B cell (primary cell): Measurements from ENCODE around the gene FBXL4. TPM values are rescaled to one million over a fixed set of nuclear protein-coding genes. Genes with fewer than 3 reads are reported as not detected.
A peak's percentile ranks its signal among the peaks of the same experiment; 100 is the strongest.

Source experiments
- ATAC-seq: fragments of 200-7000 bp; cut with Tn5 transposase; one replicate; pipeline ENCODE4 v1.10.0; 2021; ENCODE audit warnings: low read depth, mild to moderate bottlenecking, moderate number of reproducible peaks, moderate library complexity
- CTCF ChIA-PET: fragments of 350-600 bp; sonication (Branson Sonifier 250); formaldehyde crosslinking; loops from one replicate; lab custom pipeline; 2021; ENCODE audit warnings: antibody characterized with exemption, inconsistent platforms; lab: Charles Lee
- POLR2A ChIA-PET: fragments of 350-600 bp; sonication (Branson Sonifier 250); formaldehyde crosslinking; loops from one replicate; lab custom pipeline; 2021; ENCODE audit warnings: antibody characterized with exemption; lab: Charles Lee
- DNase-seq: peaks from one replicate; pipeline ENCODE4 v3.0.0; 2013
- H2AFZ ChIP-seq: 2 replicates; pipeline ENCODE4 v1.6.1; 2012; ENCODE audit warnings: mild to moderate bottlenecking, low read depth, low read length; ENCODE audit not compliant: insufficient read depth, poor library complexity, severe bottlenecking
- H3K27ac ChIP-seq, 2 donors: 1 replicate in 1 of 2; 2 replicates in 1 of 2; pipeline ENCODE4 v1.5.1; 2012 to 2013; ENCODE audit warnings: low read length in 2 of 2, mild to moderate bottlenecking in 2 of 2, moderate library complexity in 1 of 2
- H3K27me3 ChIP-seq, 4 experiments: fragments of 200-600 bp in 1 of 4; sonication (generic) in 1 of 4; replicated peaks in 1 of 4; 1 replicate in 2 of 4; 2 replicates in 2 of 4; pipeline versions ENCODE4 v1.6.1 to v1.7.0; 2013 to 2016; ENCODE audit warnings: low read length in 3 of 4, mild to moderate bottlenecking in 2 of 4, mixed read lengths in 1 of 4, moderate library complexity in 1 of 4; ENCODE audit not compliant: insufficient read depth in 4 of 4, control insufficient read depth in 3 of 4; ENCODE audit errors: control extremely low read depth in 1 of 4
- H3K36me3 ChIP-seq, 2 experiments: replicated peaks in 1 of 2; 1 replicate in 1 of 2; 2 replicates in 1 of 2; pipeline versions ENCODE4 v1.6.1 to v1.7.1; 2013; ENCODE audit warnings: low read length in 1 of 2; ENCODE audit not compliant: insufficient read depth in 2 of 2, control insufficient read depth in 1 of 2; ENCODE audit errors: control extremely low read depth in 1 of 2, extremely low read depth in 1 of 2
- H3K4me1 ChIP-seq, 2 donors: fragments of 200-600 bp in 1 of 2; sonication (generic) in 1 of 2; 1 replicate in 1 of 2; 2 replicates in 1 of 2; pipeline versions ENCODE4 v1.5.1 to v1.6.1; 2013 to 2017; ENCODE audit warnings: low read length in 2 of 2; ENCODE audit not compliant: control insufficient read depth in 2 of 2, insufficient read depth in 2 of 2
- H3K4me2 ChIP-seq: replicated peaks from 2 replicates; pipeline ENCODE3; 2012; ENCODE audit warnings: mild to moderate bottlenecking, low read depth, low read length; ENCODE audit not compliant: poor library complexity, severe bottlenecking
- H3K4me3 ChIP-seq, 5 experiments: fragments of 200-600 bp in 1 of 5; sonication (generic) in 1 of 5; 1 replicate in 3 of 5; 2 replicates in 2 of 5; pipeline versions ENCODE4 v1.5.1 to v1.7.0; 2011 to 2016; ENCODE audit warnings: low read length in 4 of 5, mild to moderate bottlenecking in 4 of 5, low read depth in 2 of 5, control low read depth in 1 of 5, moderate library complexity in 1 of 5; ENCODE audit not compliant: insufficient read depth in 1 of 5; ENCODE audit errors: control extremely low read depth in 1 of 5, extremely low read depth in 1 of 5
- H3K79me2 ChIP-seq: fragments of 200-600 bp; sonication (generic); one replicate; pipeline ENCODE4 v1.6.0; 2016; ENCODE audit warnings: low read length; ENCODE audit not compliant: control insufficient read depth, insufficient read depth
- H3K9ac ChIP-seq: fragments of 200-600 bp; sonication (generic); 2 replicates; pipeline ENCODE4 v1.6.1; 2017; ENCODE audit warnings: mild to moderate bottlenecking, low read length, moderate library complexity
- H3K9me3 ChIP-seq, 3 donors: one replicate each; pipeline versions ENCODE4 v1.6.1 to v1.7.1; 2013; ENCODE audit warnings: low read length in 2 of 3; ENCODE audit not compliant: control insufficient read depth in 2 of 3, insufficient read depth in 1 of 3; ENCODE audit errors: control extremely low read depth in 1 of 3
- H4K20me1 ChIP-seq: 2 replicates; pipeline ENCODE4 v1.6.0; 2012; ENCODE audit warnings: mild to moderate bottlenecking, low read length; ENCODE audit not compliant: insufficient read depth, control insufficient read depth, poor library complexity, severe bottlenecking
- H3K27ac Mint-ChIP-seq: one replicate; pipeline ENCODE4 v1.8.0; 2021; ENCODE audit warnings: mixed read lengths
- H3K27me3 Mint-ChIP-seq: one replicate; pipeline ENCODE4 v1.8.0; 2021; ENCODE audit warnings: mixed read lengths
- H3K4me1 Mint-ChIP-seq: one replicate; pipeline ENCODE4 v1.8.0; 2021; ENCODE audit warnings: mixed read lengths
- H3K4me3 Mint-ChIP-seq: one replicate; pipeline ENCODE4 v1.8.0; 2021; ENCODE audit warnings: mixed read lengths
- H3K9me3 Mint-ChIP-seq: one replicate; pipeline ENCODE4 v1.8.0; 2022; ENCODE audit warnings: mixed read lengths; ENCODE audit not compliant: insufficient read depth
- EZH2 ChIP-seq: IDR thresholded peaks from 2 replicates; pipeline ENCODE4 v1.6.1; 2012; ENCODE audit warnings: borderline replicate concordance, low read depth, mild to moderate bottlenecking, moderate library complexity, low read length; ENCODE audit not compliant: insufficient read depth, poor library complexity, severe bottlenecking
- WGBS: methylation state at CpG from one replicate; pipeline ENCODE4 v1.1.5; 2013; ENCODE audit warnings: missing lambda C conversion rate; ENCODE audit not compliant: insufficient coverage; 5-methylcytosine and 5-hydroxymethylcytosine counted together
- intact Hi-C: fragments of 100-400 bp; cut with micrococcal nuclease; formaldehyde crosslinking; loops from one replicate; pipeline ENCODE4 v1.10.0; 2022
- polyA plus RNA-seq: library from polyadenylated mRNA; depleted of rRNA; stranded (reverse); fragments of >200 nt; gene quantifications from 2 replicates; pipeline ENCODE4 v1.2.3, GENCODE V29; 2012
- total RNA-seq, 2 donors: library from RNA; stranded (reverse); fragments of 120-200 nt in 1 of 2; gene quantifications; 1 replicate in 1 of 2; 2 replicates in 1 of 2; pipeline versions ENCODE4 v1.2.3 to v1.2.4, GENCODE V29; 2013 to 2022
- TF ChIP-seq, protein P1 (sequence below): fragments of 200-600 bp; IDR thresholded peaks from one replicate; pipeline ENCODE4 v1.8.0; 2022; ENCODE audit warnings: antibody characterized with exemption, mild to moderate bottlenecking

Gene FBXL4
- total and polyA plus RNA-seq, 2 donors (not counting 1 experiment from before 2014, with no cell fraction given) = 9.2 to 22.0 TPM

DNA sequence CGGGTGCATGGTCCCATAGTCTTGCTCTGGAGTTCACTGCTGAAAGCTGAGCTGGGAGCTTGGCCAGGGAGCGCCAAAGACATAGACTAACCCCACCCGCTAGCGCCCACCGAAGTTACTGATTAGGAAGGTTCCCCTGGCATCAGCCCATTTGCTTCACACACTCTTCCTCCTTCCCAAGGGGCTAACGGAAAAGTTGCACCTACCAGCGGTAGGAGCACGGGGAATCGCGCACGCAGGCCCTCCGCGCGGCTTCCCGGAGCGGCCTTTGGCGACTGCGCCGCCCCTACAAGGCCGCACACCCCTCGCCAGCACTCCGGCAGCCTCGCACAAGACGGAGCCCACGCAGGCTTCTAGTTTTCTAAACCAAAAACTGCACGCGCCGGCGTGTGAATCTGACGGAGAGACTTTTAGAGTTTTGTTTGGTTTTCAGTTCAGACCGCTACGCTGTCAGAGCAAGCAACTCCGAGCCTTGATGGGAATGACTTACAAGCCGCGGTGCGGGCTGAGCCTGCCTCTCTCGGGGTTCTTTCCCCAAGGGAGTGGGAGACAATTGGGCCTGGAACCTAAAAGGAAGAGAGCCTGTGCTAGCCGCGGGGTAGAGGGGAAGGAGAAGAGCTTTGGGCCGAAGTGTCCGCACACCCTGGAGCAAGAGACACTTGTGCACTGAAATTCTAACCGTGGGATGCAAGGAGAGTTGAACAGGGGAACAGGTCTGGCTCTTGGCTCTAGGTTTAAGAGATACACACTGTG is 114.3 kb downstream of the FBXL4 start:
- peaks cover 0 to 84% (median 70%) of the 10 kb centered on the region in 4 experiments for H3K27me3 ChIP-seq
- H3K4me2 ChIP-seq = peak overlapping the region; percentile 100
- no peaks in the 10 kb centered on the region for H4K20me1 ChIP-seq

More for the DNA sequence above, 114.3 kb downstream of the FBXL4 start:
- intact Hi-C loops = loop anchor here (1.0 to 10.0 kb wide), 2 partner anchors 114 to 1909 kb away; partner anchors contain the start of genes FBXL4 and KLHL32
- DNase-seq (peak; percentile 67), ATAC-seq (peak; percentile 11)
- H3K79me2 ChIP-seq = no peaks in the 10 kb centered on the region
- Mint-ChIP-seq H3K9me3 (no peaks in the 10 kb centered on the region), H3K4me1 (peaks cover 50% of the 10 kb centered on the region), H3K4me3 (peak overlapping the region; percentile 92), H3K27me3 (peaks cover 76% of the 10 kb centered on the region), H3K27ac (peak overlapping the region; percentile 63)
- H3K27ac ChIP-seq = no peak overlapping the region
- peaks cover 57 to 66% of the 10 kb centered on the region in 2 donors for H3K4me1 ChIP-seq
- H3K9ac ChIP-seq = peak overlapping the region; percentile 77
- H3K4me3 ChIP-seq = peak overlapping the region; percentile 48 to 82 (median 59)
- TF ChIP-seq, protein P1, sequence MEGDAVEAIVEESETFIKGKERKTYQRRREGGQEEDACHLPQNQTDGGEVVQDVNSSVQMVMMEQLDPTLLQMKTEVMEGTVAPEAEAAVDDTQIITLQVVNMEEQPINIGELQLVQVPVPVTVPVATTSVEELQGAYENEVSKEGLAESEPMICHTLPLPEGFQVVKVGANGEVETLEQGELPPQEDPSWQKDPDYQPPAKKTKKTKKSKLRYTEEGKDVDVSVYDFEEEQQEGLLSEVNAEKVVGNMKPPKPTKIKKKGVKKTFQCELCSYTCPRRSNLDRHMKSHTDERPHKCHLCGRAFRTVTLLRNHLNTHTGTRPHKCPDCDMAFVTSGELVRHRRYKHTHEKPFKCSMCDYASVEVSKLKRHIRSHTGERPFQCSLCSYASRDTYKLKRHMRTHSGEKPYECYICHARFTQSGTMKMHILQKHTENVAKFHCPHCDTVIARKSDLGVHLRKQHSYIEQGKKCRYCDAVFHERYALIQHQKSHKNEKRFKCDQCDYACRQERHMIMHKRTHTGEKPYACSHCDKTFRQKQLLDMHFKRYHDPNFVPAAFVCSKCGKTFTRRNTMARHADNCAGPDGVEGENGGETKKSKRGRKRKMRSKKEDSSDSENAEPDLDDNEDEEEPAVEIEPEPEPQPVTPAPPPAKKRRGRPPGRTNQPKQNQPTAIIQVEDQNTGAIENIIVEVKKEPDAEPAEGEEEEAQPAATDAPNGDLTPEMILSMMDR = no peak
- no peak for TF ChIP-seq EZH2
- WGBS = 2% methylated on average over 41 of the region's 42 CpGs
- peak overlapping the region; percentile 93 for H2AFZ ChIP-seq
- peaks cover 0 to 48% (median 0%) of the 10 kb centered on the region in 3 donors for H3K9me3 ChIP-seq
- no peaks in the 10 kb centered on the region for H3K36me3 ChIP-seq
- POLR2A ChIA-PET = no interaction called here
- CTCF ChIA-PET = interaction anchor here (1.2 to 1.3 kb wide), 3 partner anchors 12 to 286 kb away, joined by 3 to 6 read pairs (median 4); no protein-coding TSS in a partner anchor
